Renal cortex interstitium (tissue), 11 donors: ENCODE data around the gene BRS3. TPM values are rescaled to one million over a fixed set of nuclear protein-coding genes. Genes with fewer than 3 reads are reported as not detected.

ENCODE experiments used
- DNase-seq, 11 donors: peaks; one replicate each; pipeline ENCODE4 v3.0.0-alpha.2; 2013; ENCODE audit warnings: low read depth in 9 of 11, low spot score in 4 of 11; ENCODE audit errors: extremely low read depth in 1 of 11
- polyA plus RNA-seq, 3 donors: library from polyadenylated mRNA; unstranded; fragments of 120-200 nt; gene quantifications; one replicate each; pipeline ENCODE4 v1.2.1, GENCODE V29; 2013; ENCODE audit not compliant: insufficient read length in 3 of 3

Gene BRS3
- polyA plus RNA-seq, 3 donors, result 0.07 to 0.14 TPM; not detected in 1

DNA sequence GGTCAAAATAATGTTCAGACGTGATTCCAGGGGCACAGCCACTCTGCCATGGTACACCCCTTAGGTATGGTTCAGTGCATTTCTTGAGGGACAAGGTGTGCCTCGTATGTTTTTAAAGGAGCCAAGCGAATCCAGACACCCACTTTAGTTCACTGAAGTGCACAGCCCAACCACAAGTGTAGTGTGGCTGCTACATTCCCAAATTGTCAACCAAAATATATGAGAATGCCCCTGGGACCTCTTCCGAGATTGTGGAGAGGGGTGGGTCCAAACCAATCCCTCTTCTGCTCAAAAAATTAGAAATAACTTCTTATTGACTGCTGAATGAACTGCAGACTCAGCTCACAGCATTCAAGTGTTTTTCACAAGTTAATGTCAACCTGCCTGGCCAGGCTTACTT, 7.4 kb upstream of the BRS3 start:
- peak in 5 of 11 donors; percentile 18 to 41 (median 26) for DNase-seq

DNA sequence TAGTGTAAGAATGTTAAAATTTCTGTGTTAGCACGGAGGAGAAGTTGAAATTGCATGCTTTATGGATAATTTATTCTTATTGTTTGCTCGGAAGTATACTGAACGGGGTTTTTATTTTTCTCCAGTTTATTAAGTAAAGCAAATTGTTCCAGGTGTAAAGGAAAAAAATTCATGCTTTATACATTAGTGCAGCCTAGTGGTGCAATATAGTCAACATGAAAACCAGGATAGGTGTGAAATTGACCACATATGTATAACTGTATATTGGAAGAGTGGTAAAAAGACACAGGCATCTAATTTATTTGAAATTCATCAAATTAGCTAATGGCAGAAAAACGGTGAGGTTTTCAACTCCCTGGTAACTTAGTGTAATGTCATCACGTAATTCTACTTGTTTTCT, 959 bp downstream of the BRS3 start:
- DNase-seq, result no peak

DNA sequence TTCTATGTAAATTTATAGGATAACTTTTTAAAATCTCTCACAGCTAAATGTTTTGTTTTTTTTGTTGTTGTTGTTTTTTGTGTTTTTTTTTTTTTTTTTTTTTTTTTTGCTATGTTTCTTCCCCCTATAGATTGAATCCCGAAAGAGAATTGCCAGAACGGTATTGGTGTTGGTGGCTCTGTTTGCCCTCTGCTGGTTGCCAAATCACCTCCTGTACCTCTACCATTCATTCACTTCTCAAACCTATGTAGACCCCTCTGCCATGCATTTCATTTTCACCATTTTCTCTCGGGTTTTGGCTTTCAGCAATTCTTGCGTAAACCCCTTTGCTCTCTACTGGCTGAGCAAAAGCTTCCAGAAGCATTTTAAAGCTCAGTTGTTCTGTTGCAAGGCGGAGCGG, 4.1 kb downstream of the BRS3 start:
- DNase-seq, result no peak

DNA sequence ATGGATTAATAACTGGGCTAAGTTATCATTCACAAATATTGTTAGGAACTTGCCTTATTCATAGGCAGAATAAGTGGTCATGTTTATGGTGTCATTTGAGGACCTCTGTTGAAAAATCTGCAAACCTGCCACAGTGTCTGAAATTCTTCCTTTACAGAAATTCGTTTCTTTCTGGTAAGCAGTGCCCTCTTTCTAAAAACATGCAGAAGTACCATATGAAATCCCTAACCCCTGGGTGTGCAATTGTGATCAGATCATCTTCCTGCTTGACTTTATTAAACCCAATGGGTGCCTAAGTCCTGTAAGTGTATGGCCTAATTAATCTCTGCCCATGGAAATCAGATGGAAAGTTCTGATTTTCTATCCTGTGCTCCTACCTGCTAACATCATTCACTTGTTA, 5.3 kb downstream of the BRS3 start:
- no peak for DNase-seq

DNA sequence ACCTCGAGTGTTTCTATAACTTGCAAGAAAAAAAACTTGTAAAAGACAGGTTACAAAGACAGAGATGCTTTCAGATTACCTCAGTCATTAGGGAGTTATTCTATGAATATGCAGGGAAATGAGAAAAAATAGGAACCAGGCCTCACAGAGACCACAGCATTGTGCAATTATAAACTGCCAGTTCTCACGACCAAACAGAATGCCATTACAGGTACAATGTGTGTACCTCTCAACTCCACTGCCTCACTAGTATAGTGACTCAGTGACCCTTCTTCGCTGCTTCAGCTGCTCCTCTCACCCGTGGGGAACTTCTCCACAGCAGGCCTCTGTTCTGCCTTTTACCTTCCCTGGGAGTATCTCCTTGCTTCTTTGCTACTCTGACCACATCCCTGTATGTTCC, 7.3 kb downstream of the BRS3 start:
- DNase-seq, result no peak

DNA sequence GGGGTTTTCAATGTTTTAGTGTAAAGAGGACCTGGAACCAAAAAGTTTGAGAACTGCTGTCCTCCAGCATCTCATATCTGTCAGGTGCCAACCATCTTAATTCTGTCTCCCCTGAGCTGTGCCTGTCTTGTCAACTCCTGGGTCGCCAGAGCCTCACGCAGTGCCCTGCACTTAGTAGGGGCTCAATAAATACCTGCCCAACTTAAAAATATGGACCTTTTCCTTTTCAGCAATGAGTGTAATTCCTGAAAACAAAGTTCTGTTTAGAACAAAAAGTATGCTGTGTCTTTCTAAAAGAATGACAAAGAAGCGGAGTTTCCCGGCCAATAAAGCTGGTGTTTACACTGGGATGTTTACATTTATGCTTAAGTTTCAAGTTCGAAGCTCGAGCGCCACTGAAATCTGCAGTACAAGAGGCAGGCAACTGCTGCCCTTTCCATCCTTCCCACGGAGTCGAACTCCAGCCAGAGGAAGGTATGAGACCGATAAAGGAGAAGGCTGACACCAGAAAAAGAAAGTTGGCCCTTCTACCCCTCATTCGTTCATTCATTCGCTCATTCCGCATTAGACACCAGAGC, 8.5 kb downstream of the BRS3 start:
- no peak for DNase-seq

DNA sequence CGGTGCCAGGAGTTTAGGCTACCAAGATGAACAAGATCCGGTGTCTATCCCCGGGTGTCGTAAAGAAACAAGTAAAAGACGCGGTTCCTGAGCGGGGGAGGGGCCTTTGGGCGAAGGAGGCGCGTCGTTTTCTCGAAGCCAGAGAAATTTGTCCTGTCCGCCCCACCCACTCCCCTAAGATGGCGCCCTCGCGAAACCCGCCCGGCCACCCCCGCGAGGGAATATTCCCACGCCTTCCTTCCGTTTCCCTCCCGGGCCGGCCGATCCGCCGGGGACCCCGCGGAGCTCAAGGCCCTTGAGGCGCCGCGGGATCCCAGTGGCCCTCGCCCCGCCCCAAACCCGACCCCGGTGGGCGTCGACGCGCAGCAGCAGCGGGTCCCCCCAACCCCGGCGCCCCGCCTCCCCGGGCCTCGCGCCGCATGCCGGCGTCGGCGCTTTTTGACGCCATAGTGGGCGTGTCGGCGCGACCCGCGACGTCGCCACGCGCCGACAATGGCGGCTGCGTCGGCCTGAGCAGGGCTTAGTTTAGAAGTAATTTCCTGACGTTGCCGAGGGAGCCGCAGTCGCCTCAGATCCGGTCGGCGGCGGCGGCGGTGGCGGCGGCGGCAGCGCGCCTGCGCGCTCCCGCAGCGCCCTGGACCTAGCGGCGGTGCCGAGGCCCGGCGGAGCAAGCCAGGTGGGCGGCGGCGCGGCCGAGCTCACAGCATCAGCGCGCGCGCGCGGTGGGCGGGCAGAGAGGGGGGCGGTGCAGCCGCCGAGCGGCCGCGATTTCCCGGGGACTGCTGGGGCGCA, 9.2 kb downstream of the BRS3 start:
- peak in 10 of 11 donors; percentile 61 to 84 (median 73) for DNase-seq

DNA sequence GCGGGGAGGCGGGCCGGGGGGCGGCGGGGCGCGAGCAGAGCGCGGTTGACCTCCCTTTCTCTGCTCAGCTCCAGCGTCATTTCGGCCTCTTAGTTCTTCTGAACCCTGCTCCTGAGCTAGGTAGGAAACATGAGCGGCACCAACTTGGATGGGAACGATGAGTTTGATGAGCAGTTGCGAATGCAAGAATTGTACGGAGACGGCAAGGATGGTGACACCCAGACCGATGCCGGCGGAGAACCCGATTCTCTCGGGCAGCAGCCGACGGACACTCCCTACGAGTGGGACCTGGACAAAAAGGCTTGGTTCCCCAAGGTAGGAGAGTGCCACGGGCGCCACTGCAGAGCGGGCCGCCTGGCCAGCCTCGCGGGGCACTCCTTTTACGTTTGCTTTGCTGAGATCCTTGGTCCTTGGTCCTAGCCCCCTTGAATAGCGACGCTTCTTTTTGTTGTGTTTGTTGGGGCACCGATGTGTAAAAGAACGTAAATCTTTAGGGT, 9.9 kb downstream of the BRS3 start, which contains the start of gene HTATSF1:
Gene HTATSF1 (plus strand): TSS at position 37 of the 497 bp plus-strand sequence. CDS start 93 bp downstream, at position 130.
- DNase-seq, result no peak

DNA sequence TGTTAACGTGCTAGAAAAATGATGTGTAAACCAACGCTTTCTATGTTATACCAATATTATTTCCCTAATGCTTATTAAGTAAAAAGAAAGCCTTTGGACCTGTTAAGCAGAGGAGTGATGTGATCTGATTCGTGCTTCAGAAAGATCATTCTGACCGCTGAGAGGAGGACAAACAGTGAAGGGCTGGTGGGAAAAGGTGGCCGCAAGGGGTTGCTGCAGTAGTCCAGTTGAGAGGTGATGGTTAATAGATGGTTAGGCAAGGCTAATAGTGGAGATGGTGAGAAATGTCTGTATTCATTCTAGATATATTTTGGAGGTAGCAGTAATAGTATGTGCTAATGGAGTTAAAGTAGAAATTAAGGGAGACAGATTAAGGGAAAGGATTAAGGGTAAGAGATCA, 31.3 kb downstream of the BRS3 start:
- no peak for DNase-seq

DNA sequence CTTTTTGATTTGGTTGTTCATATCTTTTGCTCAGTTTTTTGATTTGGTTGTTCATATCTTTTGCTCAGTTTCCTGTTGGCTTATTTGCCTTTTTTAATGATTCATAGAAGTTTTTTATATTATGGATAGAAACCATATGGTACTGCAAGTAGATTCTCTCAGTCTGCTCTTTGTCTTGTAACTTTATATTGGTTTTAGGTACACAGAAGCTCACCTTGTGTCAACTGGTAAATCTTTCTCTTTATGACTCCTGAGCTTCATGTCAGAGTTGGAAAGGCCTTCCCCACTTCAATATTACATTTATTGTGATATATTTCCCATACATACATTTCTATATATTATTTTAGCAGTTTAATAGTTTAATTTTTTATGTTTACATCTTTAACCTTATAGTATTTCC, 36.0 kb downstream of the BRS3 start:
- DNase-seq, result no peak

DNA sequence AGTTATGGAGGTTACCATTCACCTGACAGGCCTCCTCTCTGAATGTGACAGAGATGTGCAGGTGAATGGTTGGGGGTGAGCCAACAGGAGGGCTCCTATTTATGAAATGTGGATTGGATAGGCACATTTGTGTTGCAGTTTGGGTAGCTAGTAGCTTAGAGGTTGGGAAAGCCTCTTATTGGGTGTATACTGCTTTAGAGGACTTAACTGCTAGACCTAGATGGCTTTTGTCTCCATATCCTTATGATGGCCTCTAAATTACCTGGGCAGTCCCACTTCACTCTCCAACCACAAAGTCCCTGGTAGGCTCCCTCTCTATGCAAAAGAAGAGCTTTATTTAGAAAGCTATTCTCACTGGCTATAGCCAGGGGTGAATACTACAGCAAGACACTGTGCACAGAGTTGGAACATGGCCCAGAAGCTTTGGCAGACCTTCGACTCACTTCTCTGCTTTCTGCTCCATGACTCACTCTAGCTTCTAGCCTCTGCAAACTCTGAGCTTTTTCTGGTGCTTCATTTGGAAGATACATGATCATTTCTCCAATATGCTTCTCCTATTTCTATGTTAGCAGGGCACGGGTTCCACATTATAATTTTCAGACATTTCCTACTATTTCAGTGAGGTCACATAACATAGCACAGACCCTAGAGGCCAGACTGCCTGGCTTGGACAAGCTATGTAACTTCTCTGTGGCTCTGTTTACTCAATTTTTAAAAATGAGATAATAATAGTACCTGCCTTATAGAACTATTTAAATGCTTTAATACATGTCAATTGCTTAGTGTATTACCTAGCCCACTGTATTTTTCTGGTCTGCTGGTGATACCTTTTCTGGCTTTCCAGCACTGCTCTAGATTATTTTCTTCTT, 38.2 kb downstream of the BRS3 start:
- DNase-seq, result peak in 9 of 11 donors; percentile 11 to 50 (median 21)

DNA sequence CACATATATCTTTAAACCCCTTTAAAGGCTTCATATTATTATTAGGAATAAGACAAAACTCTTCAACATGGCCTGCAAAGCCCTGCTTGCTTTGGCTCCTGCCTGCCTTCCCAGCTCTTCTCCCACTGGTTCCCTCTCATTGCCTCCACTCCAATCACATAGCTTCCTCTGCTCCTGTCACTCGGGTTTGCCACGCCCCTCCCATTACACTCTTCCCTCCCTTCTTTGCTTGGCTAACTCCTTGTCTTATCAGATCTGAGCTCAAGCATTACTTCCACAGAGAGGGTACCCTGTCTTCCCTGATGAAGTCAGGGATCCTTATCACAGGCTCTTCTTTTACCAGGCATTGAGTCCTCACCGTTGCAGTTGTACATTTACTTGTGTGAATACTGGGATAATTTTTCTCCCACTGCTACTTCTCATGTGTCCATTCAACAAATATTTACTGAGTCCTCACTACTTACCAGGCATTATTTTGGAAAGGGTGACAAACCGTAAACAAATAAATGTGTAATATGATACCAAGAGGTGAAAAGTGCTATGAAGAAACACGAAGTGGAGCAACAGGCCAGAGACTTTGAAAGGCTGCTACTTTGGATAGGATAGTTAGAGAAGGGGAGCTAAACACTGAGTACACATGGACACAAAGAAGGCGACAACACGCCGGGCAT, 41.0 kb downstream of the BRS3 start:
- DNase-seq, result no peak

DNA sequence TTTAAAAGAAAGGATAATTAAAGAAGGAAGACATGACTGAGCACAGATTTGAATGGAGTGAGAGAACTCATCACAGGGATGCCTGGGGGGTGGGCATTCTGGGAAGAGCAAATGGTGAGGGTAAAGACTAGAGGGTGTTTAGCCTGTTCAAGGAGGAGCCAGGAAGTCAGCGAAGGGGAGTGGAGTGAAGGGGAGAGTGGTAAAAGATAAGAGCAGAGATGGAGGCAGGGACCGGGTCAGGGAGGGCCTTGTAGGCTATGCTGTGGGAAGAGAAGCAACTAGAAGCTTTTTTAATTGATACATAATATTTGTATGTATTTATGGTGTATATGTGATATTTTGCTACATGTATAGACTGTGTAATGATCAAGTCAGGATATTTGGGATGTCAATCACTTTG, 42.0 kb downstream of the BRS3 start:
- no peak for DNase-seq

DNA sequence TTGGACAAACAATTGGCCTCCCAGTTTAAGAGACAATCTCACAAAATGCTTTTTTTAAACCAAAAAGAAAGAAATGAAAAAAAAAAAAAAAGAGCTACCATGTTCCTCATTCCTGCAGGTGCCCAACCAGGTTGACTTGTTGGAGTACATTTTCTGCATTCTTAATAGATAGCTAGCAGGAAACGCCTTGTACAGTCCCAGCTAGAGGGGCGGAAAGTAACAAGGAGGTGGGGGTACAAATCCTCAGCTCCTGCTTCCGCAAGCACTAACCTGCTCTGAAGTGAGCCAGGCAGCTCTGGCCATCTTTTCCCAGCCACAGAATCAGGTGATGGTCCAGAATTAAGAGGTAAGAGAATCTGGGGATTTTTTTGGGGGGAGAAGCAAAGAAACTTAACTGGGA, 44.2 kb downstream of the BRS3 start, which contains the start of gene VGLL1:
Gene VGLL1 (plus strand): TSS at position 265 of the 400 bp plus-strand sequence. CDS start 3,806 bp downstream, outside the sequence.
- no peak for DNase-seq

DNA sequence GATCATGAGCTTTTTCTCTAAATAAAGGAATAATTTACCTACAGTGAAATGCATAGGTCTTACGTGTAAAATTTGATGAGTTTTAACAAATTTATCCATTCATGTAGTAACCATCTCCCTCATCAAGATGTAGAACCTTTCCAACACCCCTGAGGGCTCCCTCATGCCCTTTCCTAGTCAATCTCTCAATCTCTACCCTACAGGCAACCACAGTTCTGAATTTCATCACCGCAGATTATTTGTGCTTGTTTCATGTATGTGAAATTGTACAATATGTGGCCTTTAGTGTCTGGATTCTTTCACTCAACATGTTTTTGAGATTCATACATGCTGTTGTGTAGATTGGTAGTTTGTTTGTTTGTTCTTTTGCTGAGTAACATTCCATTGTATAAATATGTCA, 46.4 kb downstream of the BRS3 start:
- no peak for DNase-seq

DNA sequence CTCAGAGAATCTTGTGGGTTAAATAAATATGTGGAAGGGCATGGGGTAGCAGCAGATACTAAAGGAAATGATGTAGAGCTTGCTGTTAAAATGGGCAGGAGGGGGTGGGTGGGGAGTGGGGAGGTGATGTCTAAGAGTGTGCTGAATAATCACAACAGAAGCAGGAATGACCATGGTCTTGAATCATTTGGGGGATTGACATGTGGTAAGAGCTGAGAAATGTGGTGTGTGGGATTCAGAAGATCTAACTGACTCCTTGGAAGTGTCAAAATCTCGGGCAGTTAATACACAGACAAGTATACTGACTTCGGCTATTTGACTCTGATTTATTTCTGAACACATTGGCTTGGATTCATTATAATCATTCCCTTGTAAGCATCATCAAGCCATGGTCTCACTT, 51.1 kb downstream of the BRS3 start:
- no peak for DNase-seq

DNA sequence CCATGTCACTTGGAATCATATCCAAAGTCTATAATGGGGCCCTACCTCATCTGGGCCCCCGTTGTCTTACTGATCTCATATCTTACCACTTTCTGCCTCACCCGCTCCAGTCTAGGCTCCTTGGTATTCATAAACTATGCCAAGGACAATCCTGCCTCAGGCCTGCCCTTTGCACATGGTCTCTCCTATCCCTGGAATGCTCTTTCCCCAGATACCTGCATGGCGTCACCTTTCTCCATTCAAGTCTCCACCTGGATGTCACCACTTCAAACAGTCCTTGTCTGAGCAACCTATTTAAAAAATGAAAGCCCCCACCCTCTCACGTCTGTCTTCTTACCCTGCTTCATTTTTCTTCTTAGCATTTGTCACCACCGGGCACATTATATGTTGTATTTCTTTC, 52.5 kb downstream of the BRS3 start:
- no peak for DNase-seq

DNA sequence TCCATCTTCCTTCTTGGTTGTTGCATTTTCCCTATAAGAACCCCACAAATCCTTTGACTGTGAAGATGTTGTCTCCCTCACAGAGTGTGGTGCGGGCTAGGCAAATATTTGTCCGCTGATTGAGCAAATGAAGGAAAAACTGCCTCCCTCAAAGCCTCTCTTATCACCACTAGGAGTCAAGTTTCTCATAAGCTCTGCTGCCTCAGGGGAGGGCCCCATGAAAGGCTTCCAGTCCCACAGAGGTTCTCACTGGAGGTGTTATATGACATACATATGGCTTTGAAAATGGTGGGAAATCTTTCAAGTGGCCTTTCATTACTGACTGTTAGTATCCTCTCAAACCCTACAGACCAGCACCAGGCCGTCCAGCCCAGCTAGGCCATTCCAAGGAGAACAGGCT, 53.5 kb downstream of the BRS3 start:
- no peak for DNase-seq

DNA sequence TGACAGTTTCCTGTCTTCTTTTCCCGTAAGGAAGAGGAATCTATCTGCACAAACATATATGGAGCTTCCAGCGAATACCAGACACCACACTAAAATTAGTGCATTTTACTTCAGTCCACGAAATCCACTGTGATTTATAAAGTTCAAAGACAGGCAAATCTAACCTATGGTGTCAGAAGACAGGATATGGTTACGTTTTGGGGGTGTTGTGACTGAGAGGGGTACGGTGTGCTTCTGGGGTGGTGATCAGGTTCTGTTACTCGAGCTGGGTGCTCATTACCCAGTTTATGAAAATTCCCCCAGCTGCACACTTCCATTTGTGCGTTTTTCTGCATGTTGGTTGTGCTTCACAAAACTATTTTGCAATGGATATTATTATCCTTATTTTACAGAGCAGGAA, 54.5 kb downstream of the BRS3 start:
- no peak for DNase-seq
